ENCODE data around the gene C11orf52.

DNA sequence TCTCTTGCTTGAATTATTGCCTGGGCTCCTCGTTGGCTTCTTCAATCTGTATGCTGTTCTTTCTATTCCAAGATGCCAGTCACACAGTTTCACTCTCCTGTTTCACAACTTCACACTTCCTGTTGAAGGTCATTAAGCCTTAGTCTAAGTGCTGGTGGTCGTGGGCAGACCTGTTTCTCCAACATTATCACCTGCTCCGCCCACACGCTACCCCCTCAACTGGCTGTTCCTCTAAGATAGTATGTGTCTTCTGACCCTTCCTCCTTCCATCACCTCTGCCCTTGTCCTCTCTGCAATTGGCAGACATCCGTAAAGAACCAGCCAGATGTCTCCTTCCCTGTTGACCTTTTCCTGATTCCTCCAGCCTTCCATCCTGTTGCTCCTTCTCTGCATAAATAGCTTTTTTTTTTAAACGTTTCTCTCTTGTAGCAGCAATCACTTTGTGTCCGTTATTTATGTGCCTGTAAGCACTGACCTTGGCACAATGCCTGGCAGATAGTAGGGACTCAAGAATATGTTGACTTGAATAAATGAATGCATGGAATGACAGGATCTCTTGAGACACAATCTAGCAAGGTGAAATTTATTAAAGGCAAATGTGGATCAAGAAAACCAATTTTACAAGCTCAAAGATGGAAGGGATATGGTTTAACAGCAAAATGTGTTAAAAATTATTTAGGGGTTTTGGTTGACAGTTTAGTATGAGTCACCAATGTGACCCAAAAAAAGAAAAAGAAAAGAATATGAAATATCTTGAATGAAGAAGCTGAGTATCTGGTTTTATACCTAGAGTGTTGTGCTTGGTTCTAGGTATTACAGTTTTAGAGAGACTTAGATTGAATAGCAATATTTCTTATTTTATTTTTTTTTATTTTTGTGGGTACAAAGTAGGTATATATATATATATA lies 31.1 kb downstream of the C11orf52 start:
- TF ChIP-seq, protein P1, sequence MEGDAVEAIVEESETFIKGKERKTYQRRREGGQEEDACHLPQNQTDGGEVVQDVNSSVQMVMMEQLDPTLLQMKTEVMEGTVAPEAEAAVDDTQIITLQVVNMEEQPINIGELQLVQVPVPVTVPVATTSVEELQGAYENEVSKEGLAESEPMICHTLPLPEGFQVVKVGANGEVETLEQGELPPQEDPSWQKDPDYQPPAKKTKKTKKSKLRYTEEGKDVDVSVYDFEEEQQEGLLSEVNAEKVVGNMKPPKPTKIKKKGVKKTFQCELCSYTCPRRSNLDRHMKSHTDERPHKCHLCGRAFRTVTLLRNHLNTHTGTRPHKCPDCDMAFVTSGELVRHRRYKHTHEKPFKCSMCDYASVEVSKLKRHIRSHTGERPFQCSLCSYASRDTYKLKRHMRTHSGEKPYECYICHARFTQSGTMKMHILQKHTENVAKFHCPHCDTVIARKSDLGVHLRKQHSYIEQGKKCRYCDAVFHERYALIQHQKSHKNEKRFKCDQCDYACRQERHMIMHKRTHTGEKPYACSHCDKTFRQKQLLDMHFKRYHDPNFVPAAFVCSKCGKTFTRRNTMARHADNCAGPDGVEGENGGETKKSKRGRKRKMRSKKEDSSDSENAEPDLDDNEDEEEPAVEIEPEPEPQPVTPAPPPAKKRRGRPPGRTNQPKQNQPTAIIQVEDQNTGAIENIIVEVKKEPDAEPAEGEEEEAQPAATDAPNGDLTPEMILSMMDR (IDR thresholded peaks at IDR 0.05), result no peak
- TF ChIP-seq POLR2A (IDR thresholded peaks at IDR 0.05), result no peak
